Neutrophil (primary cell): ENCODE results near the gene CHCHD6.

Source experiments
- H3K27ac ChIP-seq: fragments of 200-600 bp; sonication (generic); 2 replicates; pipeline ENCODE4 v1.5.1; 2016; ENCODE audit warnings: mild to moderate bottlenecking, moderate library complexity
- H3K27me3 ChIP-seq: fragments of 200-600 bp; sonication (generic); 2 replicates; pipeline ENCODE4 v1.6.0; 2016; ENCODE audit warnings: mild to moderate bottlenecking
- H3K36me3 ChIP-seq: fragments of 200-600 bp; sonication (generic); 2 replicates; pipeline ENCODE4 v1.5.1; 2017
- H3K4me1 ChIP-seq, 2 experiments: fragments of 200-600 bp in 1 of 2; sonication (generic) in 1 of 2; 1 replicate in 1 of 2; 2 replicates in 1 of 2; pipeline versions ENCODE4 v1.5.1 to v1.6.1; 2013 to 2016; ENCODE audit warnings: low read depth in 1 of 2, low read length in 1 of 2, mild to moderate bottlenecking in 1 of 2, moderate library complexity in 1 of 2; ENCODE audit not compliant: control insufficient read depth in 1 of 2, insufficient read depth in 1 of 2
- H3K4me3 ChIP-seq, 2 experiments: fragments of 200-600 bp in 1 of 2; sonication (generic) in 1 of 2; 1 replicate in 1 of 2; 2 replicates in 1 of 2; pipeline ENCODE4 v1.5.1; 2013 to 2016; ENCODE audit warnings: low read depth in 1 of 2, low read length in 1 of 2, mild to moderate bottlenecking in 1 of 2, moderate library complexity in 1 of 2
- H3K9me3 ChIP-seq: fragments of 200-600 bp; sonication (generic); 2 replicates; pipeline ENCODE4 v1.5.1; 2016
- TF ChIP-seq, protein P1 (sequence below): fragments of 200-600 bp; sonication (generic); IDR thresholded peaks from 2 replicates; pipeline ENCODE4 v1.5.1; 2016; ENCODE audit warnings: antibody characterized with exemption

The CHCHD6 gene

DNA sequence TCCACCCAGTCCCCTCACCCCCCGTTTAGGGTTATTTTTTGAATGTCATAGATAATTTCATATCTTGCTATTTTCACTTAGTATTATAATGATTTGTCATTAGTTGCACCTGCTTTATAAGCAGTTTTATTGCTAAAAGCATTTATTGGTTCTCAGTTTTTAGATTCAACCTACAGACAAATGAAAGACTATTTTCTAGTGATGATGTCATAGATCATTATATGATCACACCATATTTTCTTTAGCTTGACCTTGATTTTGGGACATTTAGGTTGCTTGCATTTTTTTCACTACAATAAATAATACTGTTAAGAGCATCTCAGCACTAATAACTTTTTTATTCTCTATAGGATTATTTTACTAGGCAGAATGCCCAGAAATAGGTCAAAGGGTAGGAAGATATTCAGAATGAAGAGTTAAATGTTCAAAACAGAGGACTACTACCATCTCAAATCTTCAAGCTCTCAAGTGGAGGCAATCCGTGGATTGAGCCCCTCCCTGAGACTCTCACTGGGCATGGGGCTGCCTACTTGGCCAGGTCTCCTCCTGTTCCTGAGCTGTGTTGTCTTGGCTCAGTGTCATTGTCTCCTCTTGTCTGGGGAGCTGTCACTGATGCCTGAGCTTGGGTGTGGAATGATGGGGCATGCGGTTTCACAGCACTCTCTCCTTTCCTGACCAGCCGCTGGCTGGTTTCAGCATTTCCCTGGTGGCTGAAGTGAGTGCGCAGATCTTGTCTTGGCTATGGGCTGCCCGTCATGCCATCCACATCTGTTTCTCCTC, 28.4 kb downstream of the CHCHD6 start:
- TF ChIP-seq, protein P1, sequence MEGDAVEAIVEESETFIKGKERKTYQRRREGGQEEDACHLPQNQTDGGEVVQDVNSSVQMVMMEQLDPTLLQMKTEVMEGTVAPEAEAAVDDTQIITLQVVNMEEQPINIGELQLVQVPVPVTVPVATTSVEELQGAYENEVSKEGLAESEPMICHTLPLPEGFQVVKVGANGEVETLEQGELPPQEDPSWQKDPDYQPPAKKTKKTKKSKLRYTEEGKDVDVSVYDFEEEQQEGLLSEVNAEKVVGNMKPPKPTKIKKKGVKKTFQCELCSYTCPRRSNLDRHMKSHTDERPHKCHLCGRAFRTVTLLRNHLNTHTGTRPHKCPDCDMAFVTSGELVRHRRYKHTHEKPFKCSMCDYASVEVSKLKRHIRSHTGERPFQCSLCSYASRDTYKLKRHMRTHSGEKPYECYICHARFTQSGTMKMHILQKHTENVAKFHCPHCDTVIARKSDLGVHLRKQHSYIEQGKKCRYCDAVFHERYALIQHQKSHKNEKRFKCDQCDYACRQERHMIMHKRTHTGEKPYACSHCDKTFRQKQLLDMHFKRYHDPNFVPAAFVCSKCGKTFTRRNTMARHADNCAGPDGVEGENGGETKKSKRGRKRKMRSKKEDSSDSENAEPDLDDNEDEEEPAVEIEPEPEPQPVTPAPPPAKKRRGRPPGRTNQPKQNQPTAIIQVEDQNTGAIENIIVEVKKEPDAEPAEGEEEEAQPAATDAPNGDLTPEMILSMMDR, result no peak
- Histone ChIP-seq H3K4me1 (no peaks in the 10 kb centered on the region), H3K27ac (no peak overlapping the region), H3K4me3 (no peak overlapping the region), H3K36me3 (no peaks in the 10 kb centered on the region), H3K27me3 (no peaks in the 10 kb centered on the region), H3K9me3 (no peaks in the 10 kb centered on the region)

DNA sequence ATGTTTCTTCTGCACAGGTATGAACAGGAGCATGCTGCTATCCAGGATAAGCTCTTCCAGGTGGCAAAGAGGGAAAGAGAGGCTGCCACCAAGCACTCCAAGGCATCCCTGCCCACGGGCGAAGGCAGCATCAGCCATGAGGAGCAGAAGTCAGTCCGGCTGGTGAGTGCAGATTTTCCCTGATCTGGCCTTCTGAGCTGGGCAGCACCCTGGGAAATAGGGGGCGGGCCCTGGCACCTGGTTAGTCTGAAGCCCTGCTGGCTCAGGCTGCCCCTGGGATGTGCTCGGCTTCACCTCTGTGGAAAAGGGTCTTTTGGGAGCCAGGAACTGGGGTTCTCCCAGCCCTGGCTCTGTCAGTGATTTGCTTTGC, 29.0 kb downstream of the CHCHD6 start:
- TF ChIP-seq, protein P1, result no peak
- Histone ChIP-seq H3K4me1 (no peaks in the 10 kb centered on the region), H3K27ac (no peak overlapping the region), H3K4me3 (no peak overlapping the region), H3K27me3 (no peaks in the 10 kb centered on the region), H3K36me3 (no peaks in the 10 kb centered on the region), H3K9me3 (no peaks in the 10 kb centered on the region)

DNA sequence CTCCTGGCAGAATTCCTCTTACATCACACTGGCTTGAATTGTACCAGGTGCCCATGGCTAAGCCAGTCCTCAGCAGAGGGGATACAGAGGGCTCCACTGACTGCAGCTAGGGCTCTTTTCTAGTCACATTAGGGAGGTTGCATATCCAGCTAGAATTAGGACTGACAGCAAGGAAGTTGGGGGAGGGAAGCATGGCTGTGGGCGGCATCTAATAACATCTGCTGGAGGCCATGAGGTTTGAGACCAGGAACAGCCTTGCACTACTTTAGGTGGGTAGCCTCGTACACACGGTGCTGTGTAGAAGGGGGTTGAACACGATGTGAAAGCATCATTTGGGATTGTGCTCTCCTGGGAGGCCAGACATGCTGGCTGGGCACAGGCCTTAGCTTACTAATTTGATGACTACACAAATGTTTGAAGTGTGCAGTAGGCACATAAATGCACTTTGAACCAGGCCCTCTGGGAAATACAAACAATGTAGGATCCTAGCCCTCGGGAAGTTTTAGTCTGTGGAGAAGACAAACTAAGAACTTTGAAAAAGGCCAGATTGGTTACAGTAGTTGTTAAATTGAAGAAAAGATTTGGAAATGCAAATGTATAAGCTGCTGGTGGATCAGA, 30.2 kb downstream of the CHCHD6 start:
- H3K36me3 ChIP-seq, result no peaks in the 10 kb centered on the region
- no peak overlapping the region for H3K4me3 ChIP-seq
- no peaks in the 10 kb centered on the region for H3K9me3 ChIP-seq
- TF ChIP-seq, protein P1, result no peak
- H3K27me3 ChIP-seq, result no peaks in the 10 kb centered on the region
- H3K4me1 ChIP-seq, result no peaks in the 10 kb centered on the region
- no peak overlapping the region for H3K27ac ChIP-seq

DNA sequence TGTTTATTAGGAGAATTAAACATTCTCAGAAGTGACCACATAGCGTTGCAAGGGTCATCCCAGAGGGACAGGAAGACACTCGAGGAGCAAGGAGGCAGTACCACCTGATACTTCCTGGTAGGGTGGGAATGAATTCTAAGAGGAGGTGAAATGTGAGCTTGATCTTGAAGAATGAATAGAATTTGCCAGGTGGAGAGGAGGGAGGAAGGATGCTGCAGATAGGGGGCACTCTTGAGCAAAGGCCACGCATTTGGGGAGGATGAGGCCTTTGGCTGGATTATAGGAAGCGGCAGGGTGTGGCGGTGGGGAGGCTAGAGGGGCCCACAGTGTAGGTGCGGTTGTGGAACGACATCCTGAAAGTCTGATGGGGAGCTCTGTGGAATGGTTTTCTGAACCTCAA, 33.5 kb downstream of the CHCHD6 start:
- no peaks in the 10 kb centered on the region for H3K27me3 ChIP-seq
- H3K9me3 ChIP-seq, result no peaks in the 10 kb centered on the region
- no peaks in the 10 kb centered on the region for H3K4me1 ChIP-seq
- H3K36me3 ChIP-seq, result no peaks in the 10 kb centered on the region
- TF ChIP-seq, protein P1, result no peak
- no peak overlapping the region for H3K27ac ChIP-seq
- H3K4me3 ChIP-seq, result no peak overlapping the region

DNA sequence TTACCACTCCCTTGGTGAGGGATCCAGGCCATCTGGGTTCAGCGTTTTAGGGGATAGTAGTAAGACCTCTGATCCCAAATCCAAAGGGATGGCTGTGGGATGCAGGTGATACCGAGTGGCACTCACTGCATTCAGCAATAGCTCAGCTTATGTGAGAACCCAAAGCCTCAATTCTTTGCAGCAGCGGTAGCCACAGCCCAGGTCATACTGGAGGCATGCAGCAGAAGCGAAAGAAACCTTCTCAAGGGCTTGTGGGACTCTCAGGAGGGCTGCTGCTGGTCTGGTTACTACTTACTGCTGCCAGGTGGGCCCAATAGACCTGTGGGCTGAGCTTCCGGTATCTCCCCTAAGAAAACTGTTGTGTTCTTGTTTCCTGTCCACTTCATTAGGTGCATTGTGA, 38.0 kb downstream of the CHCHD6 start:
- no peak overlapping the region for H3K4me3 ChIP-seq
- TF ChIP-seq, protein P1, result no peak
- H3K36me3 ChIP-seq, result no peaks in the 10 kb centered on the region
- no peaks in the 10 kb centered on the region for H3K9me3 ChIP-seq
- no peak overlapping the region for H3K27ac ChIP-seq
- H3K4me1 ChIP-seq, result no peaks in the 10 kb centered on the region
- no peaks in the 10 kb centered on the region for H3K27me3 ChIP-seq
